ENCODE data around the gene TSSK3.

GRCh38 chr1:32333251-32333963 lies 28.9 kb upstream of the TSSK3 start:
- TF ChIP-seq CTCF (IDR thresholded peaks at IDR 0.05) (no peak), PRDM15 (CRISPR knock-in tag; IDR thresholded peaks at IDR 0.05) (no peak), NFE2L1 (CRISPR knock-in tag; IDR thresholded peaks at IDR 0.05) (no peak), FOXP1 (CRISPR knock-in tag; IDR thresholded peaks at IDR 0.05; ENCODE audit: borderline replicate concordance) (no peak), ZNF138 (CRISPR knock-in tag; conservative IDR thresholded peaks at IDR 0.05) (no peak), PRRX2 (CRISPR knock-in tag; IDR thresholded peaks at IDR 0.05) (0 out of 2 replicates have a peak, but pooled peaks have one; percentile 39), MAX (CRISPR knock-in tag; IDR thresholded peaks at IDR 0.05) (no peak), ZNF317 (CRISPR knock-in tag; IDR thresholded peaks at IDR 0.05; ENCODE audit: borderline replicate concordance, low read depth) (no peak), ATF1 (CRISPR knock-in tag; IDR thresholded peaks at IDR 0.05) (no peak), USF2 (CRISPR knock-in tag; IDR thresholded peaks at IDR 0.05) (no peak), MLX (CRISPR knock-in tag; IDR thresholded peaks at IDR 0.05) (no peak), ATF2 (CRISPR knock-in tag; IDR thresholded peaks at IDR 0.05; ENCODE audit: borderline replicate concordance, low read depth) (no peak), TEAD1 (CRISPR knock-in tag; IDR thresholded peaks at IDR 0.05) (no peak)
